ENCODE results near the gene OGA. TPM values are rescaled to one million over a fixed set of nuclear protein-coding genes. Genes with fewer than 3 reads are reported as not detected.

OGA gene
- total RNA-seq, 2 donors from 2014 or later: 41.6 to 50.9 TPM

- Histone ChIP-seq H3K9me3 (no peaks in the 10 kb centered on the region), H3K27me3 (no peaks in the 10 kb centered on the region), H3K4me3 (no peak overlapping the region), H3K4me1 (peaks cover 0 to 51% of the 10 kb centered on the region in 2 donors), H3K36me3 (peaks cover 11% of the 10 kb centered on the region), H3K27ac (peak overlapping the region in 1 of 2 donors; percentile 23)
- no peak for DNase-seq (ENCODE audit: low spot score)
- no peak for TF ChIP-seq CTCF (IDR thresholded peaks at IDR 0.05)
These were observed 27.6 kb upstream of the OGA start for GRCh38 chr10:101845893-101846292.

GRCh38 chr10:101843032-101844021 is 25.1 kb upstream of the OGA start, which contains the start of gene KCNIP2:
Gene KCNIP2 (minus strand): TSS chr10:101843800. CDS start chr10:101843568, 232 bp downstream.
- peaks cover 11% of the 10 kb centered on the region for H3K36me3 ChIP-seq
- H3K27me3 ChIP-seq: no peaks in the 10 kb centered on the region
- no peaks in the 10 kb centered on the region for H3K9me3 ChIP-seq
- peak within 1 kb of the TSS; percentile 86 to 90 for H3K27ac ChIP-seq
- peak; percentile 66 to 84 for TF ChIP-seq CTCF (IDR thresholded peaks at IDR 0.05)
- peaks cover 0 to 48% of the 10 kb centered on the region in 2 donors for H3K4me1 ChIP-seq
- peak within 1 kb of the TSS; percentile 55 to 58 for H3K4me3 ChIP-seq
- no peak for DNase-seq (ENCODE audit: low spot score)

- H3K4me3 ChIP-seq: peak overlapping the region in 1 of 2 donors; percentile 58
- no peak for DNase-seq (ENCODE audit: low spot score)
- H3K9me3 ChIP-seq: no peaks in the 10 kb centered on the region
- peaks cover 0 to 52% of the 10 kb centered on the region in 2 donors for H3K4me1 ChIP-seq
- no peaks in the 10 kb centered on the region for H3K27me3 ChIP-seq
- H3K36me3 ChIP-seq: peaks cover 4% of the 10 kb centered on the region
- peak overlapping the region; percentile 64 to 86 for H3K27ac ChIP-seq
- no peak for TF ChIP-seq CTCF (IDR thresholded peaks at IDR 0.05)
These were observed 23.6 kb upstream of the OGA start for GRCh38 chr10:101841826-101842225.

GRCh38 chr10:101840741-101841453 is 22.7 kb upstream of the OGA start:
- Histone ChIP-seq H3K4me1 (peaks cover 0 to 57% of the 10 kb centered on the region in 2 donors), H3K27me3 (no peaks in the 10 kb centered on the region), H3K4me3 (peak overlapping the region; percentile 20 to 58), H3K36me3 (no peaks in the 10 kb centered on the region), H3K27ac (peak overlapping the region; percentile 2 to 64), H3K9me3 (no peaks in the 10 kb centered on the region)
- peak; percentile 81 for DNase-seq (ENCODE audit: low spot score)
- TF ChIP-seq CTCF (IDR thresholded peaks at IDR 0.05): peak; percentile 67 to 91

GRCh38 chr10:101840102-101840684 is 21.9 kb upstream of the OGA start:
- H3K9me3 ChIP-seq: no peaks in the 10 kb centered on the region
- peaks cover 0 to 58% of the 10 kb centered on the region in 2 donors for H3K4me1 ChIP-seq
- H3K27me3 ChIP-seq: no peaks in the 10 kb centered on the region
- DNase-seq (ENCODE audit: low spot score): no peak
- H3K4me3 ChIP-seq: peak overlapping the region; percentile 20 to 58
- no peaks in the 10 kb centered on the region for H3K36me3 ChIP-seq
- TF ChIP-seq CTCF (IDR thresholded peaks at IDR 0.05): no peak
- peak overlapping the region; percentile 56 to 64 for H3K27ac ChIP-seq

Measured in right atrium auricular region (tissue), 2 donors.